HepG2 (cell line): ENCODE data around the gene ZNF280A. TPM values are rescaled to one million over a fixed set of nuclear protein-coding genes. Genes with fewer than 3 reads are reported as not detected.

Experiments
- ARID5B ChIP-seq: IDR thresholded peaks from 2 replicates; pipeline ENCODE4 v1.4.0; 2020; ENCODE audit warnings: mild to moderate bottlenecking, missing genetic modification reagents
- CCDC6 ChIP-seq: sonication (generic); formaldehyde crosslinking; IDR thresholded peaks from 2 replicates; pipeline ENCODE4 v1.8.1; 2022; ENCODE audit warnings: mild to moderate bottlenecking, missing genetic modification reagents, moderate library complexity
- FOXA1 ChIP-seq, 2 experiments: fragments of 450-650 bp in 1 of 2; sonication (generic) in 1 of 2; formaldehyde crosslinking in 1 of 2; IDR thresholded peaks; 2 replicates each; pipeline versions ENCODE4 v1.4.0 to v1.6.1; 2016 to 2020; ENCODE audit warnings: missing genetic modification reagents in 1 of 2
- FOXK1 ChIP-seq: sonication (generic); formaldehyde crosslinking; IDR thresholded peaks from 2 replicates; pipeline ENCODE4 v1.4.0; 2020; ENCODE audit warnings: low read depth, missing genetic modification reagents, borderline replicate concordance
- FOXO4 ChIP-seq: sonication (generic); formaldehyde crosslinking; conservative IDR thresholded peaks from 2 replicates; pipeline ENCODE4 v1.8.1; 2023; ENCODE audit warnings: missing genetic modification reagents
- GMEB1 ChIP-seq: sonication (generic); formaldehyde crosslinking; IDR thresholded peaks from 2 replicates; pipeline ENCODE4 v1.5.1; 2020; ENCODE audit warnings: missing genetic modification reagents, mild to moderate bottlenecking, borderline replicate concordance
- HOMEZ ChIP-seq: IDR thresholded peaks from 2 replicates; pipeline ENCODE4 v1.6.1; 2016; ENCODE audit warnings: low read depth
- ISL2 ChIP-seq: sonication (generic); formaldehyde crosslinking; IDR thresholded peaks from 2 replicates; pipeline ENCODE4 v1.5.0; 2020; ENCODE audit warnings: missing genetic modification reagents
- KLF13 ChIP-seq: sonication (generic); formaldehyde crosslinking; IDR thresholded peaks from 2 replicates; pipeline ENCODE4 v1.4.0; 2020; ENCODE audit warnings: mild to moderate bottlenecking, missing genetic modification reagents
- NCOR1 ChIP-seq: fragments of 200-600 bp; sonication (generic); IDR thresholded peaks from 2 replicates; pipeline ENCODE4 v1.7.0; 2017; ENCODE audit warnings: antibody characterized with exemption, low read length, borderline replicate concordance
- NFYB ChIP-seq: sonication (generic); formaldehyde crosslinking; IDR thresholded peaks from 2 replicates; pipeline ENCODE4 v1.4.0; 2020; ENCODE audit warnings: missing genetic modification reagents
- POLR2G ChIP-seq: fragments of 200-400 bp; formaldehyde crosslinking; IDR thresholded peaks from 2 replicates; pipeline ENCODE4 v1.6.1; 2018; ENCODE audit warnings: mild to moderate bottlenecking, low read depth, low read length, moderate library complexity
- SMARCE1 ChIP-seq: fragments of 450-650 bp; IDR thresholded peaks from 2 replicates; pipeline ENCODE4 v1.6.1; 2017; ENCODE audit warnings: borderline replicate concordance
- SP1 ChIP-seq, 2 experiments: fragments of 450-650 bp in 1 of 2; sonication (generic) in 1 of 2; formaldehyde crosslinking in 1 of 2; IDR thresholded peaks; 2 replicates each; pipeline versions ENCODE4 v1.4.0 to v1.6.1; 2016 to 2020; ENCODE audit warnings: missing genetic modification reagents in 1 of 2
- TBX2 ChIP-seq: sonication (generic); formaldehyde crosslinking; IDR thresholded peaks from 2 replicates; pipeline ENCODE4 v1.5.0; 2020; ENCODE audit warnings: missing genetic modification reagents, mild to moderate bottlenecking, borderline replicate concordance
- ZBTB38 ChIP-seq: sonication (generic); formaldehyde crosslinking; IDR thresholded peaks from 2 replicates; pipeline ENCODE4 v1.5.1; 2020; ENCODE audit warnings: mild to moderate bottlenecking, missing genetic modification reagents
- ZFAT ChIP-seq: sonication (generic); formaldehyde crosslinking; conservative IDR thresholded peaks from 2 replicates; pipeline ENCODE4 v1.8.1; 2023; ENCODE audit warnings: missing genetic modification reagents, inconsistent platforms
- ZNF17 ChIP-seq: sonication (generic); formaldehyde crosslinking; IDR thresholded peaks from 2 replicates; pipeline ENCODE4 v1.5.0; 2020; ENCODE audit warnings: mild to moderate bottlenecking, missing genetic modification reagents
- ZNF556 ChIP-seq: sonication (generic); formaldehyde crosslinking; IDR thresholded peaks from 2 replicates; pipeline ENCODE4 v1.4.0; 2020; ENCODE audit warnings: mild to moderate bottlenecking, missing genetic modification reagents, borderline replicate concordance
- ZNF777 ChIP-seq: sonication (generic); formaldehyde crosslinking; IDR thresholded peaks from 2 replicates; pipeline ENCODE4 v1.4.0; 2020; ENCODE audit warnings: missing genetic modification reagents
- ZNF878 ChIP-seq: sonication (generic); formaldehyde crosslinking; IDR thresholded peaks from 2 replicates; pipeline ENCODE4 v1.8.1; 2023; ENCODE audit warnings: mild to moderate bottlenecking, missing genetic modification reagents, moderate library complexity
- polyA plus RNA-seq, 8 experiments: library from polyadenylated mRNA; depleted of rRNA in 3 of 8; stranded (reverse) in 7 of 8; unstranded in 1 of 8; fragments of >200 nt; fragmentation: Illumina TruSeq in 4 of 8; extraction: Trizol in 4 of 8; gene quantifications; 2 replicates each; pipeline versions ENCODE4 v1.2.1 to v1.2.3, GENCODE V29; 2011 to 2016; ENCODE audit warnings: low read depth in 4 of 8, missing spikeins in 1 of 8, mixed read lengths in 1 of 8; ENCODE audit not compliant: insufficient read depth in 1 of 8
- total RNA-seq, 5 experiments: library from RNA; depleted of rRNA; stranded (reverse); fragments of >200 nt; fragmentation: Illumina TruSeq; extraction: Trizol; gene quantifications; 2 replicates each; pipeline ENCODE4 v1.2.3, GENCODE V29; 2016; ENCODE audit warnings: low read depth in 1 of 5

Gene ZNF280A
- total and polyA plus RNA-seq, 2 of the 13 experiments (the other 11 are each of a cell fraction or from before 2014, with no cell fraction given), result 1.4 to 2.9 TPM

- 0 out of 2 replicates have a peak, but pooled peaks have one; percentile 39 for TF ChIP-seq FOXO4
- peak; percentile 56; the same call in 1 of the 2 replicates for TF ChIP-seq HOMEZ (CRISPR knock-in tag)
- TF ChIP-seq SMARCE1, result no peak
- no peak for TF ChIP-seq ZNF777 (CRISPR knock-in tag)
- TF ChIP-seq FOXK1 (CRISPR knock-in tag), result peak; percentile 60; the same call in 1 of the 2 replicates
- TF ChIP-seq POLR2G, result peak; percentile 92
- no peak for TF ChIP-seq CCDC6 (CRISPR knock-in tag)
- peak; percentile 33; the same call in 1 of the 2 replicates for TF ChIP-seq NCOR1
- TF ChIP-seq ZBTB38 (CRISPR knock-in tag), result no peak
- no peak for TF ChIP-seq ZFAT (CRISPR knock-in tag)
- TF ChIP-seq TBX2, result peak; percentile 23; the same call in 1 of the 2 replicates
- no peak for TF ChIP-seq KLF13 (CRISPR knock-in tag)
- TF ChIP-seq ISL2, result 0 out of 2 replicates have a peak, but pooled peaks have one; percentile 24
- TF ChIP-seq NFYB, result peak; percentile 93
- TF ChIP-seq ZNF17 (CRISPR knock-in tag), result no peak
- TF ChIP-seq FOXA1 (IDR thresholded peaks at IDR 0.05), result no peak
- peak; percentile 67 for TF ChIP-seq FOXA1 (CRISPR knock-in tag; IDR thresholded peaks at IDR 0.05)
- peak; percentile 38 for TF ChIP-seq ARID5B (CRISPR knock-in tag)
- TF ChIP-seq ZNF878 (CRISPR knock-in tag), result peak; percentile 5; the same call in 1 of the 2 replicates
- TF ChIP-seq GMEB1, result no peak
- no peak for TF ChIP-seq SP1 (IDR thresholded peaks at IDR 0.05)
- TF ChIP-seq SP1 (CRISPR knock-in tag; IDR thresholded peaks at IDR 0.05), result peak; percentile 29; the same call in 1 of the 2 replicates
- TF ChIP-seq ZNF556 (CRISPR knock-in tag), result peak; percentile 40; the same call in 1 of the 2 replicates
These were observed at the start of gene ZNF280A (continued) for GRCh38 chr22:22520020-22520656.
